ENCODE measurements around the gene HS3ST4. TPM values are rescaled to one million over a fixed set of nuclear protein-coding genes. Genes with fewer than 3 reads are reported as not detected.

The HS3ST4 gene
- total RNA-seq, 1 donor from 2014 or later = 0.18 TPM

DNA sequence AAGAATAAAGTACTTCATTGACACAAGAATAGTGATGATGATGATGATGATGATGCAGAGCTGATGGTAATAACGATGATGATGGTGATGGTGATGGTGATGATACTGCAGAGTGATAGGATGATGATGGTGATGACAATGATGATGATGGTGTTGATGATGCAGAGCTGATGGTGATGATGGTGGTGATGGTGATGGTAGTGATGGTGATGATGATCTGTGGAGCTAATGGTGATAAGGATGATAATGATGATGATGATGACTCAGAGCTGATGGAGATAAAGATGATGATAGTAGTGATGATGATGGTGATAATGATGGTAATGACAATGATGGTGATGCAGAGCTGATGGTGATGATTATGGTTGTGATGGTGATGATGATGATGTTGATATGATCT, 448.1 kb downstream of the HS3ST4 start:
- H3K4me1 ChIP-seq = no peaks in the 10 kb centered on the region
- intact Hi-C loops (cut with DNase I) = no loop called here

DNA sequence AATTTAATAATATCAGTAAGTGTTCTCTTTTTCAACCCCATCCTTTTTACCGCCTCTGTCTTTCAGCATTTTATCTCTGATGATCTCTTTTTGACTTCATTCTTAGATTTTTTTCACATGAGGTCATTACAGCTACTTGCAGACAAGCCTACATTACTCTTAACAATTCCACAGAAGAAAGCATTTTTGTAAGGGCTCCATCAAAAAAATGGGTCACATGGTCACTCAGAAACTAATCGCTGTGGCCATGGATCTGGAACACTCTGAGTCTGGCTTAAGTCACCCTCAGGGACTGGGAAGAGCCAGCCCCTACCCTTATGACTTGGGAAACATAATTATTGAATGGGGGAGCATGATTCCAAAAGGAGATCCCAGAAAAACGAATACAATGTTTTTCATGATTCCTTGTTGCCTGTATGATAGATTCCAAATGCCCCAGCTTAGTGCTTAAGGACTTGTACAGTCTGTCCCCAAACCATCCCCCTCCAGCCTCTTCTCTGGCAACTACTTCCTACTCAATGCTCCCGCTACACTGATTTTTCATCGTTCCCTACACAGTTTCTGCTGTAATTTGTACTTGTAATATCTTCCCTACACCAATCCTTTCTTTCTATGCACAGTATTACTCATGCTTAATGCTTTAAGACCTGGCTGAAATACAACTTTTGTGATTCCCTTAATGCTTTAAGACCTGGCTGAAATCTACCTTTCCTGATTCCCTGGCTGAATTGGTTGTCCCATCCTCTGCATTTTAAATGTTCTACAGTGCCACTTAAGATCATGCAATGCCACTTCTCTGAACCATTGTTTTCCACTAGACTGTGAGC, 457.8 kb downstream of the HS3ST4 start:
- intact Hi-C loops (cut with DNase I) = no loop called here
- no peaks in the 10 kb centered on the region for H3K27me3 ChIP-seq (ENCODE audit: low read depth)
- no peak for DNase-seq
- no peak overlapping the region for H3K27ac ChIP-seq
- no peaks in the 10 kb centered on the region for H3K36me3 ChIP-seq
- TF ChIP-seq, protein P1, sequence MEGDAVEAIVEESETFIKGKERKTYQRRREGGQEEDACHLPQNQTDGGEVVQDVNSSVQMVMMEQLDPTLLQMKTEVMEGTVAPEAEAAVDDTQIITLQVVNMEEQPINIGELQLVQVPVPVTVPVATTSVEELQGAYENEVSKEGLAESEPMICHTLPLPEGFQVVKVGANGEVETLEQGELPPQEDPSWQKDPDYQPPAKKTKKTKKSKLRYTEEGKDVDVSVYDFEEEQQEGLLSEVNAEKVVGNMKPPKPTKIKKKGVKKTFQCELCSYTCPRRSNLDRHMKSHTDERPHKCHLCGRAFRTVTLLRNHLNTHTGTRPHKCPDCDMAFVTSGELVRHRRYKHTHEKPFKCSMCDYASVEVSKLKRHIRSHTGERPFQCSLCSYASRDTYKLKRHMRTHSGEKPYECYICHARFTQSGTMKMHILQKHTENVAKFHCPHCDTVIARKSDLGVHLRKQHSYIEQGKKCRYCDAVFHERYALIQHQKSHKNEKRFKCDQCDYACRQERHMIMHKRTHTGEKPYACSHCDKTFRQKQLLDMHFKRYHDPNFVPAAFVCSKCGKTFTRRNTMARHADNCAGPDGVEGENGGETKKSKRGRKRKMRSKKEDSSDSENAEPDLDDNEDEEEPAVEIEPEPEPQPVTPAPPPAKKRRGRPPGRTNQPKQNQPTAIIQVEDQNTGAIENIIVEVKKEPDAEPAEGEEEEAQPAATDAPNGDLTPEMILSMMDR (IDR thresholded peaks at IDR 0.05) = no peak
- no peak for ATAC-seq
- no peaks in the 10 kb centered on the region for H3K4me1 ChIP-seq
- H3K4me3 ChIP-seq = no peak overlapping the region
- no peaks in the 10 kb centered on the region for H3K9me3 ChIP-seq

More for the DNA sequence above, 448.1 kb downstream of the HS3ST4 start:
- Histone ChIP-seq H3K36me3 (no peaks in the 10 kb centered on the region), H3K9me3 (no peaks in the 10 kb centered on the region), H3K27me3 (ENCODE audit: low read depth) (no peaks in the 10 kb centered on the region), H3K27ac (no peak overlapping the region), H3K4me3 (no peak overlapping the region)
- DNase-seq = no peak
- TF ChIP-seq, protein P1 (IDR thresholded peaks at IDR 0.05) = no peak
- ATAC-seq = no peak

DNA sequence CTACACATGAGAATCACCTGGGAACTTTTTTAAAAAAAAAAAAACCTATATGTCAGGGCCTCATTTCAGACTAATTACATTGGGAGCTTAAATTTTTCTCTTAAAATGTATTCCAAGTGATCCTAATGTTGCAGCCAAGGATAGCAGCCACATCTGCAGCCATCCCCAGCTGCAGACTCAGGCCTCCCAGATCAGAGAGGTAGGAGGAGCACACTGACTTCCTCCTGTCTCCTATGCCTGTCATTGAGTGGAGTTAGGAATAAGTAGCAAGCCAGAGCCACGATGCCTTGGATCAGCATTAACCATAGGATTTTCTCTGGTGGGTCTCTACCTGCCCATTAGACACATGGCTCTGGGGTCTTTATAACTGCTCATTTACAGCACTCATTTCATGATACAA, 463.5 kb downstream of the HS3ST4 start:
- intact Hi-C loops (cut with DNase I) = no loop called here
- Histone ChIP-seq H3K4me3 (no peak overlapping the region), H3K9me3 (no peaks in the 10 kb centered on the region), H3K27me3 (ENCODE audit: low read depth) (no peaks in the 10 kb centered on the region), H3K36me3 (no peaks in the 10 kb centered on the region), H3K4me1 (no peaks in the 10 kb centered on the region), H3K27ac (no peak overlapping the region)
- TF ChIP-seq, protein P1 (IDR thresholded peaks at IDR 0.05) = no peak
- DNase-seq (no peak), ATAC-seq (no peak)

GRCh38 chr16:26157319-26157718, 465.6 kb downstream of the HS3ST4 start:
- DNase-seq (no peak), ATAC-seq (no peak)
- no peaks in the 10 kb centered on the region for H3K27me3 ChIP-seq (ENCODE audit: low read depth)
- TF ChIP-seq, protein P1 (IDR thresholded peaks at IDR 0.05) = no peak
- H3K27ac ChIP-seq = no peak overlapping the region
- no peaks in the 10 kb centered on the region for H3K36me3 ChIP-seq
- H3K4me1 ChIP-seq = no peaks in the 10 kb centered on the region
- H3K9me3 ChIP-seq = no peaks in the 10 kb centered on the region
- intact Hi-C loops (cut with DNase I) = no loop called here
- no peak overlapping the region for H3K4me3 ChIP-seq

DNA sequence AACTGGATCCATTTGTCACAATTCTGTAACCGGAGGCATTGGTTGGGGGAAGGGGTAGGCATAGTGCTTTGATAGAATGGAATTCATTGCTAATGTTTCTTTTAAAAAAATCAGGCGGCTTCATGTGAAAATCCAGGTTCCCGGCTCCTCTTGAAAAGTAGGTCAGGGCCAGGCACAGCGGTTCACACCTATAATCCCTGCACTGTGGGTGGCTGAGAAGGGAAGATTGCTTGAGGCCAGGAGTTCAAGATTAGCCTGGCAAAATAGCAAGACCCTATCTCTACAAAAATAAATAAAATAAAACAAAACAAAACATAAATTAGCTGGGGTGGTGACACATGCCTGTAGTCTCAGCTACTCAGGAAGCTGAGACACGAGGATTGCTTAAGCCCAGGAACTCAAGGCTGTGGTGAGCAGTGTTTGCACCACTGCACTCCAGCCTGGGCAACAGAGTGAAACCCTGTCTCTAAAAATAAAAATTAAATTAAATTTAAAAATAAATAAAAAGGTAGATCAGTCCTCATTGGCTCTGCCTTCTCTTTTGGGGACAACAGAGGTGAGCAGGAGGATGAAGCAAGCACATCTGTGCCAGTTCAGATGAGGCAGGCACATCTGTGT, 466.5 kb downstream of the HS3ST4 start:
- Histone ChIP-seq H3K4me1 (no peaks in the 10 kb centered on the region), H3K9me3 (no peaks in the 10 kb centered on the region), H3K27ac (no peak overlapping the region), H3K27me3 (ENCODE audit: low read depth) (no peaks in the 10 kb centered on the region), H3K36me3 (no peaks in the 10 kb centered on the region), H3K4me3 (no peak overlapping the region)
- intact Hi-C loops (cut with DNase I) = no loop called here
- TF ChIP-seq, protein P1 (IDR thresholded peaks at IDR 0.05) = no peak
- no peak for ATAC-seq
- no peak for DNase-seq

Data from lower lobe of right lung (tissue), 2 donors.